Measurements from ENCODE around the gene TRIM58.
A peak's percentile ranks its signal among the peaks of the same experiment; 100 is the strongest.

The TRIM58 gene

GRCh38 chr1:247857069-247857984 is at the start of gene TRIM58:
Gene TRIM58 (plus strand): TSS chr1:247857187. CDS start chr1:247857247, 60 bp downstream.
- no peak within 1 kb of the TSS for H3K27ac ChIP-seq
- no peak for TF ChIP-seq ZFX (IDR thresholded peaks at IDR 0.05)
- TF ChIP-seq, protein P1, sequence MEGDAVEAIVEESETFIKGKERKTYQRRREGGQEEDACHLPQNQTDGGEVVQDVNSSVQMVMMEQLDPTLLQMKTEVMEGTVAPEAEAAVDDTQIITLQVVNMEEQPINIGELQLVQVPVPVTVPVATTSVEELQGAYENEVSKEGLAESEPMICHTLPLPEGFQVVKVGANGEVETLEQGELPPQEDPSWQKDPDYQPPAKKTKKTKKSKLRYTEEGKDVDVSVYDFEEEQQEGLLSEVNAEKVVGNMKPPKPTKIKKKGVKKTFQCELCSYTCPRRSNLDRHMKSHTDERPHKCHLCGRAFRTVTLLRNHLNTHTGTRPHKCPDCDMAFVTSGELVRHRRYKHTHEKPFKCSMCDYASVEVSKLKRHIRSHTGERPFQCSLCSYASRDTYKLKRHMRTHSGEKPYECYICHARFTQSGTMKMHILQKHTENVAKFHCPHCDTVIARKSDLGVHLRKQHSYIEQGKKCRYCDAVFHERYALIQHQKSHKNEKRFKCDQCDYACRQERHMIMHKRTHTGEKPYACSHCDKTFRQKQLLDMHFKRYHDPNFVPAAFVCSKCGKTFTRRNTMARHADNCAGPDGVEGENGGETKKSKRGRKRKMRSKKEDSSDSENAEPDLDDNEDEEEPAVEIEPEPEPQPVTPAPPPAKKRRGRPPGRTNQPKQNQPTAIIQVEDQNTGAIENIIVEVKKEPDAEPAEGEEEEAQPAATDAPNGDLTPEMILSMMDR (conservative IDR thresholded peaks at IDR 0.05) = peak; percentile 16

DNA sequence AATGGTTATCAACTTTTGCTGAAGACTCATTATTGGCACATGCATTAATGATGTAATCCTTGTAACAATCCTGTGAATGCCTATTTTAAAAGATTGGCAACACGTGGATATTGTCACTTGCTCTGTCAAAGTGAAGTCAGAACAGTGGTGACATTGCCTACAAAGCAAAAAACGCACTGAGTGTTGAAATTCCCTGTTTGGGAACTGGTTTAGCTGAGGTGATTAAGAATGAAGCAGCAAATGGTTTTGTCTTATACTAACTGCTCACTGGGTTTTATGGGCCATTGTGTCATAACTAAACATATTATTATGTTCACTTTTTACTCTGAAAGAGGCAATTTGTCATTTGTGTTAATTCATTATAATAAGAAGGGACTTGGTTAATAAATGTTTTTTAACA is 44.4 kb upstream of the TRIM58 start:
- no peak overlapping the region for H3K27ac ChIP-seq
- TF ChIP-seq, protein P1 (conservative IDR thresholded peaks at IDR 0.05) = no peak
- TF ChIP-seq ZFX (IDR thresholded peaks at IDR 0.05) = no peak

DNA sequence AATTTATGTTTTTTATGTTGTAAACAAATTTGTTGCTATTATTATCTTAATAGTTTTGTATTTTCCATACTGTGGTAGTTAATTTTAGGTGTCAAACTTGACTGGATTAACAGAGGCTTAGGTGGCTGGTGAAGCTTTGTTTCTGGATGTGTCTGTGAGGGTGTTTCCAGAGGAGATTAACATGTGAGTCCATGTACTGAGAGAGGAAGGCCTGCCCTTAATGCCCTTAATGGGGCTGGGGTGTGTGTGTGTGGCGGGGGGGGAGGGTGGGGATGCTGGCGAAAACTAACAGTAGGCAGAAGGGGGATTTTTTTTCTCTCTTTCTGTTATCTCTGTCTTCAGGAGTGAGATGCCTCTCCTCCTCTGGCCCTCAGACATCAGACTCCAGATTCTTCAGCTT is 34.9 kb upstream of the TRIM58 start:
- no peak overlapping the region for H3K27ac ChIP-seq
- TF ChIP-seq, protein P1 (conservative IDR thresholded peaks at IDR 0.05) = no peak
- no peak for TF ChIP-seq ZFX (IDR thresholded peaks at IDR 0.05)

GRCh38 chr1:247824023-247824422 is 33.0 kb upstream of the TRIM58 start, which contains the start of gene OR14A16:
Gene OR14A16 (minus strand): TSS chr1:247824119. CDS start chr1:247815729, 8,390 bp downstream.
- H3K27ac ChIP-seq = no peak within 1 kb of the TSS
- TF ChIP-seq ZFX (IDR thresholded peaks at IDR 0.05) = no peak

GRCh38 chr1:247825362-247825761 is 31.6 kb upstream of the TRIM58 start:
- TF ChIP-seq, protein P1 (conservative IDR thresholded peaks at IDR 0.05) = no peak
- no peak for TF ChIP-seq ZFX (IDR thresholded peaks at IDR 0.05)
- no peak overlapping the region for H3K27ac ChIP-seq

DNA sequence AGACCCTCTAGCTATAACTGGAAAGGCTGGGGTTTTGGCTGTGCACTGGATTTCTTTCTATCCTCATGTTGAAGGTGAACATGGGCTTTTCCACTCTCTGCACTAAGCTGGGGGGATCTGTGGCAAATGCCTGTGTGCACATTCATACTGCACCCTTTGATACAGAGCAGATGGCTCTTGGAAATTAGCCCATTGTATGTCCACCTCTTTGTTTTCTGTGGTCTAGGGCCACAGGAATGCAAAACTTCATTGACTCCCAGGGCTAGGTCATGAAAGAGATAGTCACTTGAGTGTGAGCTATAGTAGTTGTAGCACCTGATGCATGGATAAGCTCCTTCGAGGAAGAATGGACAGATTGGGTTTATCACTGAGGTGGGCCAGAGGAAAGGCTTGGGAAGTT is 27.3 kb upstream of the TRIM58 start:
- no peak for TF ChIP-seq ZFX (IDR thresholded peaks at IDR 0.05)
- TF ChIP-seq, protein P1 (conservative IDR thresholded peaks at IDR 0.05) = no peak
- no peak overlapping the region for H3K27ac ChIP-seq

DNA sequence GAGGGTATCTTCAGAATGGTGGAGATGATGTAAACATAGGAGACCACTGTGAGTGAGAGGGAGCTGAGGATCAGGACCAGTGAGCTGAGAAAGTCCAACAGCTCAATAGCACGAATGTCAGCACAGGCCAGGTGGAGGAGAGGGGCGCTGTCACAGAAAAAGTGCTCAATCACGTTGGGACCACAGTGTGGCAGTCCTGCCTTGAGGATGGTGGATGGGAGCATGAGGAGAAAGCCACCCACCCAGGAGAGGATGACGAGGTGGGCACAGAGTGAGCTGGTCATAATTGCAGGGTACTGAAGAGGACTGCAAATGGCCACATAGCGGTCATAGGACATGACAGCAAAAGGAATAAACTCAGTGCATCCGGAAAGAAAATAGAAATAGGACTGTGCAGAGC is 23.4 kb upstream of the TRIM58 start:
- no peak overlapping the region for H3K27ac ChIP-seq
- TF ChIP-seq, protein P1 (conservative IDR thresholded peaks at IDR 0.05) = no peak
- no peak for TF ChIP-seq ZFX (IDR thresholded peaks at IDR 0.05)
